ENCODE measurements around the gene RBM19. TPM values are rescaled to one million over a fixed set of nuclear protein-coding genes. Genes with fewer than 3 reads are reported as not detected.

Gene RBM19
- total RNA-seq, 1 experiment from 2014 or later: 61.7 TPM

DNA sequence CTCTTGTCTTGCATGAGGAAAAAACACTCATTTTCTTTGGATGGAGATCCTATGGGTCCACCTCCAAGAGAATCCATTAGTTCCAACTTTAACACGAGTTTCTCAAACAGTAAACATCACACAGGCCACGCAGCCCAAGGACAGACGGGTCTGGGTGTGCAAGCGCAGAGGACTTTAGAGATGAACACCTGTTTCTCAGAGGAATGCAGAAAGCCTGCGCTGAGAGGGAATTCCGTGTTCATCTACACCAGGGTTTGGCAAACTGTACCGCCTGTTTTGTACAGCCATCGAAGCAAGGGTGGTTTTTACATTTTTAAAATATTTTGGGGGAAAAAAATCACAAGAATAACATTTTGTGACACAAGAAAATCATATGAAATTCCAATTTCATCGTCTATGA lies 79.4 kb downstream of the RBM19 start:
- Histone ChIP-seq H3K4me3 (ENCODE audit: low read length) (no peak overlapping the region), H3K27ac (ENCODE audit: low read length) (no peak overlapping the region), H3K9ac (ENCODE audit: low read length) (no peak overlapping the region), H3K27me3 (ENCODE audit: low read length) (no peaks in the 10 kb centered on the region), H3K4me2 (ENCODE audit: low read length) (no peak overlapping the region), H3K9me3 (ENCODE audit: low read length) (no peaks in the 10 kb centered on the region), H3K9me2 (replicated peaks; ENCODE audit: low read length) (no peaks in the 10 kb centered on the region), H3K36me3 (ENCODE audit: low read depth, low read length) (peaks cover 14% of the 10 kb centered on the region), H3K79me2 (ENCODE audit: low read length) (no peaks in the 10 kb centered on the region), H3K4me1 (ENCODE audit: insufficient read depth, low read length) (no peaks in the 10 kb centered on the region), H2AFZ (ENCODE audit: low read length) (no peak overlapping the region), H4K20me1 (ENCODE audit: low read length) (no peaks in the 10 kb centered on the region), H3F3A (ENCODE audit: low read length, unreplicated experiment) (no peaks in the 10 kb centered on the region)
- TF ChIP-seq CTCF (conservative IDR thresholded peaks at IDR 0.05; ENCODE audit: low read depth, low read length): no peak
- no peak for TF ChIP-seq EZH2 (IDR thresholded peaks at IDR 0.05; ENCODE audit: low read length, unreplicated experiment)
- TF ChIP-seq EZH2phosphoT487 (IDR thresholded peaks at IDR 0.05; ENCODE audit: borderline replicate concordance, low read length): no peak
- ATAC-seq (no peak), DNase-seq (no peak)
- CTCF ChIA-PET: interaction anchor here (0.6 kb wide), 1 partner anchor 50 kb away, joined by 5 read pairs; no protein-coding TSS in a partner anchor
- intact Hi-C loops (cut with micrococcal nuclease): no loop called here
- POLR2A ChIA-PET (ENCODE audit: unreplicated experiment): no interaction called here
- BruUV-seq (replicated peaks): no TSS peak

GRCh38 chr12:113884392-113884791 lies 81.7 kb downstream of the RBM19 start:
- Histone ChIP-seq H3K27ac (ENCODE audit: low read length) (no peak overlapping the region), H4K20me1 (ENCODE audit: low read length) (no peaks in the 10 kb centered on the region), H3K36me3 (ENCODE audit: low read depth, low read length) (peaks cover 14% of the 10 kb centered on the region), H3K27me3 (ENCODE audit: low read length) (no peaks in the 10 kb centered on the region), H3K9me2 (replicated peaks; ENCODE audit: low read length) (no peaks in the 10 kb centered on the region), H3K4me1 (ENCODE audit: insufficient read depth, low read length) (no peaks in the 10 kb centered on the region), H3F3A (ENCODE audit: low read length, unreplicated experiment) (no peaks in the 10 kb centered on the region), H3K4me2 (ENCODE audit: low read length) (no peak overlapping the region), H3K4me3 (ENCODE audit: low read length) (no peak overlapping the region), H2AFZ (ENCODE audit: low read length) (no peak overlapping the region), H3K9ac (ENCODE audit: low read length) (no peak overlapping the region), H3K9me3 (ENCODE audit: low read length) (no peaks in the 10 kb centered on the region), H3K79me2 (ENCODE audit: low read length) (no peaks in the 10 kb centered on the region)
- ATAC-seq (no peak), DNase-seq (no peak)
- intact Hi-C loops (cut with micrococcal nuclease): no loop called here
- no TSS peak for BruUV-seq (replicated peaks)
- TF ChIP-seq EZH2phosphoT487 (IDR thresholded peaks at IDR 0.05; ENCODE audit: borderline replicate concordance, low read length): no peak
- no peak for TF ChIP-seq CTCF (conservative IDR thresholded peaks at IDR 0.05; ENCODE audit: low read depth, low read length)
- TF ChIP-seq EZH2 (IDR thresholded peaks at IDR 0.05; ENCODE audit: low read length, unreplicated experiment): no peak
- ChIA-PET CTCF (no interaction called here), POLR2A (ENCODE audit: unreplicated experiment) (no interaction called here)

- Histone ChIP-seq H3K27me3 (ENCODE audit: low read length) (no peaks in the 10 kb centered on the region), H3K9me3 (ENCODE audit: low read length) (no peaks in the 10 kb centered on the region), H3K4me2 (ENCODE audit: low read length) (no peak overlapping the region), H3F3A (ENCODE audit: low read length, unreplicated experiment) (no peaks in the 10 kb centered on the region), H3K79me2 (ENCODE audit: low read length) (no peaks in the 10 kb centered on the region), H3K4me3 (ENCODE audit: low read length) (no peak overlapping the region), H3K9ac (ENCODE audit: low read length) (no peak overlapping the region), H3K9me2 (replicated peaks; ENCODE audit: low read length) (no peaks in the 10 kb centered on the region), H2AFZ (ENCODE audit: low read length) (no peak overlapping the region), H4K20me1 (ENCODE audit: low read length) (no peaks in the 10 kb centered on the region), H3K4me1 (ENCODE audit: insufficient read depth, low read length) (no peaks in the 10 kb centered on the region), H3K27ac (ENCODE audit: low read length) (no peak overlapping the region), H3K36me3 (ENCODE audit: low read depth, low read length) (peaks cover 14% of the 10 kb centered on the region)
- ChIA-PET CTCF (no interaction called here), POLR2A (ENCODE audit: unreplicated experiment) (no interaction called here)
- no peak for TF ChIP-seq EZH2 (IDR thresholded peaks at IDR 0.05; ENCODE audit: low read length, unreplicated experiment)
- no peak for TF ChIP-seq EZH2phosphoT487 (IDR thresholded peaks at IDR 0.05; ENCODE audit: borderline replicate concordance, low read length)
- no peak for TF ChIP-seq CTCF (conservative IDR thresholded peaks at IDR 0.05; ENCODE audit: low read depth, low read length)
- ATAC-seq (no peak), DNase-seq (no peak)
- intact Hi-C loops (cut with micrococcal nuclease): no loop called here
- no TSS peak for BruUV-seq (replicated peaks)
Measured at GRCh38 chr12:113882690-113883089, 83.4 kb downstream of the RBM19 start.

Measured in PC-3 (cell line).